DMS53 treated with DMSO at 0.1 percent for 48 hours (cell line): ENCODE data around the gene RBP5.
A peak's percentile ranks its signal among the peaks of the same experiment; 100 is the strongest.

ENCODE experiments used
- DNase-seq: peaks from one replicate; lab custom pipeline; 2025; ENCODE audit not compliant: unreplicated experiment; lab: John Stamatoyannopoulos, UW

The RBP5 gene

DNA sequence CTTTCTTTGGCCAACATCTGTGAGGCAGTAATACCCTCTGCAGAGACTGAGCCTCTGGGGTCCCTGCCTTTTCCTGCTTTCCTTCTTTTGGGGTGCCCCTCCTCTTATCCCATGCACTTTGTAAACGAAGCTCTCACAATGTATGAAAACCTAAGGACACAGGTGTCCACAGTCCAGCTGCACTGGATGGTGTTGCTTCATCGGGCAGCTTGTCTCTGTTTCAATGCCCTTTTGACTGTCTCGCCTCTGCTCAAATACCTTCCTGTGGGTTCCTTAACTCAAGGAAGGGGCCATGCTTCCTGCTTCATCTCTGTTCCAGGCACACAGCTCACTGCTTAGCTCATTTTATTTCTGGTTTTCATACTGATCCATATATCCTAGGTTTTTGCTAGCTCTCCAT lies 26.1 kb downstream of the RBP5 start:
- no peak for DNase-seq

DNA sequence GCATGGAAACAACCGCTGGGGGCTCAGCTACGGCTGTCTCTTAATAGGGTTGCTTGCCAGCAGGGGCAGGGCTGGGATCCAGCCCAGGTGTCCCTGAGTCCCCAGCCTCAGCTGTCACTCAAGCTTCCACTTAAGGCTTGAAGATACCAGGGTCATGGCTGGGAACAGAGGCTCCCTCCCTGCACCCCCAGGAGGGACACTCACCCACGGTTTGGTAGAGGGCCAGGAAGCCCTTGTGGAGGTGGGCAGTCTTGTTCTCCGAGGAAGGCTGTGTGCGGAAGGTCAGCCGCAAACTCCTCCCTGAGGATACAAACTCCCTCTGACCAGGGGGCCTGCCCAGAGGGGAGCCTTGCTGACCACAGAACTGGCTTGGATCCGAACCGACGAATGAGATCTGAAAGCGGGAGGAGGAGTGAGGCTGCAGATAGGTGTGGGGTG lies 27.0 kb downstream of the RBP5 start:
- DNase-seq, result no peak

- DNase-seq, result no peak
These were observed 27.5 kb downstream of the RBP5 start for GRCh38 chr12:7101047-7101693.

- no peak for DNase-seq
These were observed 28.4 kb downstream of the RBP5 start for GRCh38 chr12:7100239-7100638.

- no peak for DNase-seq
These were observed 29.2 kb downstream of the RBP5 start for GRCh38 chr12:7099290-7099996.

DNA sequence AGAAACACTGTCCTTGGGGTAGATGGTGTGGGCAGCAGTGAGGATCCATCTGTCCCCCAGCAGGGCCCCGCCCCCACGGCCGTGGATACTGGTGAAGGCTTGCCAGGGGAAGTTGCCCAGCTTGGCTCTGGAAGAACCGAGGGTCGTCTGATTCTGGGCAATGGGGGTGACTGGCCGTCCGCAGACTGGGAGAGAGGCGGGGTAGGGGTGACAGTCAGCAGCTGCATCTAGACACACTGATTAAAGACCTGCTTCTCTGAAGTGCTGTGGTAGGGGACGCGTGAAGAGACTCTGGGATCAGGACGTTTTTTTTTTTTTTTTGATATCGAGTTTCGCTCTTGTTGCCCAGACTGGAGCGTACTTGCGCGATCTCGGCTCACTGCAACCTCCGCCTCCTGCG lies 31.7 kb downstream of the RBP5 start:
- peak; percentile 80 for DNase-seq

GRCh38 chr12:7096006-7096932 lies 32.4 kb downstream of the RBP5 start:
- no peak for DNase-seq

- DNase-seq, result no peak
These were observed 34.8 kb downstream of the RBP5 start for GRCh38 chr12:7093892-7094291.

GRCh38 chr12:7093486-7093885 lies 35.2 kb downstream of the RBP5 start:
- DNase-seq, result no peak

GRCh38 chr12:7092986-7093460 lies 35.7 kb downstream of the RBP5 start:
- DNase-seq, result no peak

DNA sequence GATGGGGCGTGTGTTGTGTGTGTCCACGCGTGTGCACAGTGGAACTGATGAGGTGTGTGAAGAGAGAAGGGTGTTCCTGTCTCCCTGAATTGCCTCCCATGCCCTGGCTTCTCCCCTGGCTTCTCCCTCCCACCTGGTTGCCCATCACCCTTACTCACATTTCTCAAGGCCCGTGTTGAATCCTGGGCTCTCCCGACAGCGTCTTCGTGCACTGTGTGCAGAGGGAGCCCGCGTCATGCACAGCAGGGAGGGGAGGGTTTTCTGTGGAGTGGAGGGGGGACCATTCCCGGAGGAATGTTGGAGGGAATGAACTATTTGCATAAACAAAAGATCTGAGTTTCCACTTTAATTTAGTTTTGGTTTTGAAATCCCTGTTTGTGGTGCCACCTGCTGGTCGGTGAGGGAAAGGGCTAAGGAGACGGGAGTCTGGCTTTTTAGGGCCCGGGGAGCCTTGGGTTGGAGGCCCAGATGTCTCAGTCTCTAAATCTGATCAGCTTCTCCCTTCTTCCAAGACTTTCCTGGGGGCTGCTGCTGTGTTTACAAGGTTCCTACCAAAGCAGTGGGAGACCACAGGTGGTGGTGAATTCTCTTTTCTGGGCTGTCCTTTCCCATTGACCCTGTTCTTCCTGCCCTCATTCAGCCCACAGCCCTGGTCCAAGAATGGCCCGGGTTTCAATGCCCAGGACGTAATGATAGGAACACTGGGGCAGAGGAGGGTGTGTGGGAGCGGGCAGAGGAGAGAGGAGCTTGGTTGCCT lies 36.3 kb downstream of the RBP5 start, which contains the start of gene C1R:
Gene C1R (minus strand): TSS at position 217 of the 757 bp plus-strand sequence. CDS start 57 bp downstream, at position 160.
- peak; percentile 69 for DNase-seq

DNA sequence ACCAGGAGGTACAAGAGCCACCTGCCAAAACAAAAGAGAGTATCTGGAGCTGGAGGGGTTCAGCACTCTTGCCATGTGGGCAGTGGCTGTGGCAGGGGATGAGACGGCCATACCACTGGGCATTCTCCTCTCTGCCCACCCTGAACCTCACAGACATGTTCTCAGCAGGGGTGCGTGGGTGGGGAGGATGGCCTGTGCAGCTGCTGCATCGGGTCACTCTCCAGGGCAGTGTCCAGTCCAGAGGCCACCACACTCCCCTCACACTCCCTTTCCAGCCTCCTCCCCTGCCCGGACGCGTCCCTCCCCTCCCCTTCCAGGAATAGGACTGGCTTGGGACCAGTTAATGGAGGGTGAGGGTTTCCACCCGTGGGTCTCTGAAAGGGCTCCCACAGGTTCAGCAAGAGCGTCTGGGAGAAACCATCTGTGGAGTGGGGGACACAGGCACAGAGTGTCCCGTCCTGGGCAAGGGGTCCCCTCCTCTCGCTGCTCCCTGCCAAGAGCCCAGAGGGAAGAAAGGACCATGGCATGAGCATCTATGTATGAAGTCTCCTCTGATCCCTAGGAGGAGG lies 36.9 kb downstream of the RBP5 start:
- no peak for DNase-seq

DNA sequence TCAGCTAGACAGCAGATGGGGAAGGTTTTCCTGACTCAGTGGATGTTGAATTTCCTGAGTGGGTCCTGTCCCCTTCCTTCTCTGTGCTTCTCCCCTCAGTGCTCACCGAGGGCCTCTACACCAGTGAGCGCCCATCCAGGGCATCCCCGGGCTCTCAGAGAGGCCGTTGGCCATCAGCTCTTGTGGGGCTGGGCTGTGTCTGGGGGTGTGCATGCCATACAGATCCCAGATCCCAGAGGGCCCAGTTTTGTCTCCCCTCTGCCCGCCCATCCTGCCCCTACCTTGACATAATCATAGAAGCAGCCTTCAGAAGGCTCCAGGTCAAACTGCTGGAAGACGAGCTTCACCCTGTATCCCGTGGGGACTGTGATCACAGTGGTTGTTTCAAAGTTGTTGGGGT lies 37.5 kb downstream of the RBP5 start:
- DNase-seq, result no peak

DNA sequence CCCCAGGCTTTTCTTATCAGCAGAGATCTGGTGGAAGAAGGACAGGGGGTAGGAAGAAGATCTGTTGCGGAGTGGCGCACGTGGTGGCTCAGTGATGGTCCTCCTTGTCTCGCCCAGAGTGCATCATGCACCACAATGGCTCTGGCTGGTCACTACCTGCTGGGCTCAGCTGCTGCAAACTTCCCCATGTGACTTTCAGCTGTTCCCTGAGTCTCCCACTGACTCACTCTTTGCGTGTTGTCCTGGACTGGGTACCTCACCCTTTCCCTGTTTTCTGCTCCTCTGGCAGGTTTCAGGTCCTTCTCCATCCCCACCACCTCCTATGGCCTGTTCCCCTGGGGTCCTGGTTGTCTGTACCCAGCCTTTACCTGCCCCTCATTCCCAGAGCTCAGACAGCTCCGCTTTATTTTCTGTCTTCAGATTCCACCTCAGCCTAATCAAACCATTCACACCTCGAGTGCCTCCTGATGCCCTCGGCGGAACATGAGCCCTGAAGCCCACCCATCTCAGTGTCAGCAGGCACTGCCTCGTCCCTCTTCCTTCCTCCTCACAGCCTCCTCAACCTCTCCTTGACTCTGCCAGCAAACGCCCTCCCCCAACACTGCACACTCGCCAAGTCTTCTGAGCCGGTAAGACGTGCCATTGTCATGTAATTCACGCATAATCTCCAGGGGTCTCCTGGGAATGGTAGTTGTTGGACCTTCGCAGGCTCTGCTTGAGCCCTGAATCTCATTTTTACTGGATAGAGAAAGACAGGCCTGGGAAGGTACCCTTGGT lies 38.3 kb downstream of the RBP5 start:
- DNase-seq, result no peak

- DNase-seq, result no peak
These were observed 39.4 kb downstream of the RBP5 start for GRCh38 chr12:7089196-7089871.

DNA sequence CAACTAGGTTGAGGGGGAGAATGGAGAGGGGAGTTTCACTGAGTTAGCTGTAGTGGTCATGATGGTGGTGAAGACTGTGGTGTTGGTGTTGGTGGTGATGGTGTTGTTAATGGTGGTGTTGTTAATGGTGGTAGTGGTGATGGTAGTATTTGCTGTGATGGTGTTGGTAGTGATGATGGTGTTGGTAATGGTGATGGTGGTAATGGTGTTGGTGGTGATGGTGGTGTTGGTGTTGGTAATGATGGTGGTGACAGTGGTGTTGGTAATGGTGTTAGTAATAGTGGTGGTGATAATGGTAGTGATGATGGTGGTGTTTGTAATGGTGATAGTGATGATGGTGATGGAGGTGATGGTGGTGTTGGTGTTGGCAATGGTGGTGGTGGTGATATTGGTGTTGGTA lies 45.6 kb downstream of the RBP5 start:
- DNase-seq, result no peak

GRCh38 chr12:7081037-7081436 lies 47.7 kb downstream of the RBP5 start:
- no peak for DNase-seq

DNA sequence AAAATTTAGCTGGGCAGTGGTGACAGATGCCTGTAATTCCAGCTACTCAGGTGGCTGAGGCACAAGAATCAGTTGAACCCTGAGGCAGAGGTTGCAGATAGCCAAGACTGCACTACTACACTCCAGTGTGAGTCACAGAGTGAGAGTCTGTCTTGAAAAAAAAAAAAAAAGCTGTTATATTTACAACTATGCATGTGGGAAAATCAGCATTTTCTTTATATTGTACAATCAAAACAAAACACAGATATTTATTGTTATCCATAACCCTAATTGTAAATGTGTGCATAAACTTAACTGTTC lies 48.9 kb downstream of the RBP5 start:
- no peak for DNase-seq

GRCh38 chr12:7078163-7078562 lies 50.5 kb downstream of the RBP5 start:
- DNase-seq, result no peak
